Measurements from ENCODE around the gene CCHCR1.
A peak's percentile ranks its signal among the peaks of the same experiment; 100 is the strongest.
"Not testable (repeated sequence)": the region's sequence is repeated elsewhere in the genome, so short reads cannot be mapped to it uniquely, and the experiment has no call there.

- not testable (repeated sequence) for TF ChIP-seq HDAC2 (IDR thresholded peaks at IDR 0.05; ENCODE audit: borderline replicate concordance in 1 of 2, low read depth in 2 of 2, low read length in 2 of 2); POLR2AphosphoS5 (IDR thresholded peaks at IDR 0.05; ENCODE audit: low read depth, low read length); TAF1 (IDR thresholded peaks at IDR 0.05; ENCODE audit: low read depth, low read length); TAF7 (optimal IDR thresholded peaks at IDR 0.05; ENCODE audit: borderline replicate concordance, low read depth, low read length); JUN (IDR thresholded peaks at IDR 0.05; ENCODE audit: low read depth, low read length); EP300 (IDR thresholded peaks at IDR 0.05; ENCODE audit: borderline replicate concordance in 1 of 2, low read depth in 2 of 2, low read length in 2 of 2); BCL11A (IDR thresholded peaks at IDR 0.05; ENCODE audit: low read depth in 2 of 2, low read length in 2 of 2)
- TF ChIP-seq, protein P1, sequence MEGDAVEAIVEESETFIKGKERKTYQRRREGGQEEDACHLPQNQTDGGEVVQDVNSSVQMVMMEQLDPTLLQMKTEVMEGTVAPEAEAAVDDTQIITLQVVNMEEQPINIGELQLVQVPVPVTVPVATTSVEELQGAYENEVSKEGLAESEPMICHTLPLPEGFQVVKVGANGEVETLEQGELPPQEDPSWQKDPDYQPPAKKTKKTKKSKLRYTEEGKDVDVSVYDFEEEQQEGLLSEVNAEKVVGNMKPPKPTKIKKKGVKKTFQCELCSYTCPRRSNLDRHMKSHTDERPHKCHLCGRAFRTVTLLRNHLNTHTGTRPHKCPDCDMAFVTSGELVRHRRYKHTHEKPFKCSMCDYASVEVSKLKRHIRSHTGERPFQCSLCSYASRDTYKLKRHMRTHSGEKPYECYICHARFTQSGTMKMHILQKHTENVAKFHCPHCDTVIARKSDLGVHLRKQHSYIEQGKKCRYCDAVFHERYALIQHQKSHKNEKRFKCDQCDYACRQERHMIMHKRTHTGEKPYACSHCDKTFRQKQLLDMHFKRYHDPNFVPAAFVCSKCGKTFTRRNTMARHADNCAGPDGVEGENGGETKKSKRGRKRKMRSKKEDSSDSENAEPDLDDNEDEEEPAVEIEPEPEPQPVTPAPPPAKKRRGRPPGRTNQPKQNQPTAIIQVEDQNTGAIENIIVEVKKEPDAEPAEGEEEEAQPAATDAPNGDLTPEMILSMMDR (IDR thresholded peaks at IDR 0.05; ENCODE audit: control extremely low read depth in 1 of 3, insufficient read depth in 1 of 3, low read depth in 1 of 3, low read length in 3 of 3), result peak; percentile 66 to 92 (median 74)
Observed at GRCh38 chr6:31192431-31193105, 35.0 kb upstream of the CCHCR1 start.
